HL-60 (cell line): ENCODE data around the gene GBX1.

Source experiments
- DNase-seq, 2 experiments: peaks; one replicate each; pipeline ENCODE4 v3.0.0-alpha.2; 2010 to 2020; ENCODE audit warnings: low read depth in 1 of 2, low spot score in 1 of 2
- H3K27ac ChIP-seq: fragments of 250-450 bp; sonication (Bioruptor Pico); replicated peaks from 2 replicates; pipeline ENCODE4 v1.5.1; 2020; ENCODE audit warnings: mild to moderate bottlenecking, moderate library complexity
- H3K27me3 ChIP-seq: fragments of 250-450 bp; sonication (Bioruptor Pico); 2 replicates; pipeline ENCODE4 v1.5.1; 2021; ENCODE audit warnings: mild to moderate bottlenecking, moderate library complexity; ENCODE audit not compliant: insufficient read depth, poor library complexity, severe bottlenecking
- H3K4me3 ChIP-seq: replicated peaks from 2 replicates; pipeline ENCODE4 v1.5.1; 2011; ENCODE audit warnings: mild to moderate bottlenecking, control low read depth, low read length; ENCODE audit not compliant: insufficient read depth
- GABPA ChIP-seq: IDR thresholded peaks from 2 replicates; pipeline ENCODE4 v1.6.1; 2012; ENCODE audit warnings: low read depth
- POLR2AphosphoS5 ChIP-seq: IDR thresholded peaks from 2 replicates; pipeline ENCODE4 v1.6.1; 2012; ENCODE audit warnings: low read depth
- SPI1 ChIP-seq: IDR thresholded peaks from 2 replicates; pipeline ENCODE4 v1.6.1; 2012; ENCODE audit warnings: low read depth, mild to moderate bottlenecking, borderline replicate concordance
- TF ChIP-seq, protein P1 (sequence below): IDR thresholded peaks from 2 replicates; pipeline ENCODE4 v1.6.1; 2012; ENCODE audit warnings: low read depth; ENCODE audit not compliant: insufficient replicate concordance
- TF ChIP-seq, protein P2 (sequence below): IDR thresholded peaks from one replicate; pipeline ENCODE4 v1.5.1; 2011; ENCODE audit warnings: low read length, control low read depth, inconsistent platforms; ENCODE audit not compliant: insufficient read depth

Gene GBX1

GRCh38 chr7:151141311-151141854, 26.1 kb downstream of the GBX1 start:
- DNase-seq: no peak
- no peak overlapping the region for H3K4me3 ChIP-seq
- no peaks in the 10 kb centered on the region for H3K27me3 ChIP-seq
- TF ChIP-seq, protein P1, sequence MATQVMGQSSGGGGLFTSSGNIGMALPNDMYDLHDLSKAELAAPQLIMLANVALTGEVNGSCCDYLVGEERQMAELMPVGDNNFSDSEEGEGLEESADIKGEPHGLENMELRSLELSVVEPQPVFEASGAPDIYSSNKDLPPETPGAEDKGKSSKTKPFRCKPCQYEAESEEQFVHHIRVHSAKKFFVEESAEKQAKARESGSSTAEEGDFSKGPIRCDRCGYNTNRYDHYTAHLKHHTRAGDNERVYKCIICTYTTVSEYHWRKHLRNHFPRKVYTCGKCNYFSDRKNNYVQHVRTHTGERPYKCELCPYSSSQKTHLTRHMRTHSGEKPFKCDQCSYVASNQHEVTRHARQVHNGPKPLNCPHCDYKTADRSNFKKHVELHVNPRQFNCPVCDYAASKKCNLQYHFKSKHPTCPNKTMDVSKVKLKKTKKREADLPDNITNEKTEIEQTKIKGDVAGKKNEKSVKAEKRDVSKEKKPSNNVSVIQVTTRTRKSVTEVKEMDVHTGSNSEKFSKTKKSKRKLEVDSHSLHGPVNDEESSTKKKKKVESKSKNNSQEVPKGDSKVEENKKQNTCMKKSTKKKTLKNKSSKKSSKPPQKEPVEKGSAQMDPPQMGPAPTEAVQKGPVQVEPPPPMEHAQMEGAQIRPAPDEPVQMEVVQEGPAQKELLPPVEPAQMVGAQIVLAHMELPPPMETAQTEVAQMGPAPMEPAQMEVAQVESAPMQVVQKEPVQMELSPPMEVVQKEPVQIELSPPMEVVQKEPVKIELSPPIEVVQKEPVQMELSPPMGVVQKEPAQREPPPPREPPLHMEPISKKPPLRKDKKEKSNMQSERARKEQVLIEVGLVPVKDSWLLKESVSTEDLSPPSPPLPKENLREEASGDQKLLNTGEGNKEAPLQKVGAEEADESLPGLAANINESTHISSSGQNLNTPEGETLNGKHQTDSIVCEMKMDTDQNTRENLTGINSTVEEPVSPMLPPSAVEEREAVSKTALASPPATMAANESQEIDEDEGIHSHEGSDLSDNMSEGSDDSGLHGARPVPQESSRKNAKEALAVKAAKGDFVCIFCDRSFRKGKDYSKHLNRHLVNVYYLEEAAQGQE: no peak
- TF ChIP-seq GABPA (no peak), POLR2AphosphoS5 (no peak), SPI1 (no peak)
- TF ChIP-seq, protein P2, sequence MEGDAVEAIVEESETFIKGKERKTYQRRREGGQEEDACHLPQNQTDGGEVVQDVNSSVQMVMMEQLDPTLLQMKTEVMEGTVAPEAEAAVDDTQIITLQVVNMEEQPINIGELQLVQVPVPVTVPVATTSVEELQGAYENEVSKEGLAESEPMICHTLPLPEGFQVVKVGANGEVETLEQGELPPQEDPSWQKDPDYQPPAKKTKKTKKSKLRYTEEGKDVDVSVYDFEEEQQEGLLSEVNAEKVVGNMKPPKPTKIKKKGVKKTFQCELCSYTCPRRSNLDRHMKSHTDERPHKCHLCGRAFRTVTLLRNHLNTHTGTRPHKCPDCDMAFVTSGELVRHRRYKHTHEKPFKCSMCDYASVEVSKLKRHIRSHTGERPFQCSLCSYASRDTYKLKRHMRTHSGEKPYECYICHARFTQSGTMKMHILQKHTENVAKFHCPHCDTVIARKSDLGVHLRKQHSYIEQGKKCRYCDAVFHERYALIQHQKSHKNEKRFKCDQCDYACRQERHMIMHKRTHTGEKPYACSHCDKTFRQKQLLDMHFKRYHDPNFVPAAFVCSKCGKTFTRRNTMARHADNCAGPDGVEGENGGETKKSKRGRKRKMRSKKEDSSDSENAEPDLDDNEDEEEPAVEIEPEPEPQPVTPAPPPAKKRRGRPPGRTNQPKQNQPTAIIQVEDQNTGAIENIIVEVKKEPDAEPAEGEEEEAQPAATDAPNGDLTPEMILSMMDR: no peak
- H3K27ac ChIP-seq: no peak overlapping the region

GRCh38 chr7:151140826-151141225, 26.7 kb downstream of the GBX1 start:
- DNase-seq: no peak
- Histone ChIP-seq H3K27me3 (no peaks in the 10 kb centered on the region), H3K4me3 (no peak overlapping the region), H3K27ac (no peak overlapping the region)
- TF ChIP-seq GABPA (no peak), SPI1 (no peak), POLR2AphosphoS5 (no peak)
- TF ChIP-seq, protein P2: no peak
- TF ChIP-seq, protein P1: no peak

- Histone ChIP-seq H3K4me3 (no peak overlapping the region), H3K27ac (no peak overlapping the region), H3K27me3 (no peaks in the 10 kb centered on the region)
- TF ChIP-seq SPI1 (no peak), GABPA (no peak), POLR2AphosphoS5 (no peak)
- TF ChIP-seq, protein P2: no peak
- TF ChIP-seq, protein P1: no peak
- no peak for DNase-seq
These were observed 27.7 kb downstream of the GBX1 start for GRCh38 chr7:151139791-151140190.
